ENCODE data around the gene ZNF423.

ZNF423 gene

GRCh38 chr16:49458243-49458642 is 397.7 kb downstream of the ZNF423 start:
- no peak overlapping the region for H3K4me3 ChIP-seq (ENCODE audit: low read length)
- no peak for TF ChIP-seq CTCF (IDR thresholded peaks at IDR 0.05; ENCODE audit: insufficient read depth, low read depth, low read length, missing control alignments)
- no peak for DNase-seq (ENCODE audit: low read depth)

- H3K4me3 ChIP-seq (ENCODE audit: low read length) = no peak overlapping the region
- no peak for DNase-seq (ENCODE audit: low read depth)
- TF ChIP-seq CTCF (IDR thresholded peaks at IDR 0.05; ENCODE audit: insufficient read depth, low read depth, low read length, missing control alignments) = no peak
Observed at GRCh38 chr16:49457196-49457595, 398.7 kb downstream of the ZNF423 start.

- no peak for DNase-seq (ENCODE audit: low read depth)
- no peak for TF ChIP-seq CTCF (IDR thresholded peaks at IDR 0.05; ENCODE audit: insufficient read depth, low read depth, low read length, missing control alignments)
- H3K4me3 ChIP-seq (ENCODE audit: low read length) = no peak overlapping the region
Observed at GRCh38 chr16:49456763-49457162, 399.1 kb downstream of the ZNF423 start.

GRCh38 chr16:49455991-49456745 is 399.7 kb downstream of the ZNF423 start:
- no peak for DNase-seq (ENCODE audit: low read depth)
- TF ChIP-seq CTCF (IDR thresholded peaks at IDR 0.05; ENCODE audit: insufficient read depth, low read depth, low read length, missing control alignments) = no peak
- H3K4me3 ChIP-seq (ENCODE audit: low read length) = no peak overlapping the region

GRCh38 chr16:49455181-49455990 is 400.5 kb downstream of the ZNF423 start:
- DNase-seq (ENCODE audit: low read depth) = no peak
- no peak overlapping the region for H3K4me3 ChIP-seq (ENCODE audit: low read length)
- no peak for TF ChIP-seq CTCF (IDR thresholded peaks at IDR 0.05; ENCODE audit: insufficient read depth, low read depth, low read length, missing control alignments)

GRCh38 chr16:49454426-49455180 is 401.3 kb downstream of the ZNF423 start:
- DNase-seq (ENCODE audit: low read depth) = no peak
- no peak overlapping the region for H3K4me3 ChIP-seq (ENCODE audit: low read length)
- no peak for TF ChIP-seq CTCF (IDR thresholded peaks at IDR 0.05; ENCODE audit: insufficient read depth, low read depth, low read length, missing control alignments)
